ENCODE measurements around the gene LINC00237.

LINC00237 gene

GRCh38 chr20:21106171-21107017, at the start of gene LINC00237:
Gene LINC00237, minus strand, starts transcription at chr20:21106358.
- peak in 2 of 3 experiments; percentile 27 to 29 for DNase-seq

GRCh38 chr20:21155268-21155667, 49.1 kb upstream of the LINC00237 start:
- DNase-seq = no peak

GRCh38 chr20:21154692-21155091, 48.5 kb upstream of the LINC00237 start:
- DNase-seq = no peak

- no peak for DNase-seq
These were observed 45.6 kb upstream of the LINC00237 start for GRCh38 chr20:21151791-21152190.

GRCh38 chr20:21149344-21149743, 43.2 kb upstream of the LINC00237 start:
- no peak for DNase-seq

GRCh38 chr20:21147593-21147992, 41.4 kb upstream of the LINC00237 start:
- DNase-seq = no peak

GRCh38 chr20:21146215-21146614, 40.1 kb upstream of the LINC00237 start:
- no peak for DNase-seq

GRCh38 chr20:21145424-21145823, 39.3 kb upstream of the LINC00237 start:
- no peak for DNase-seq

- DNase-seq = no peak
These were observed 37.2 kb upstream of the LINC00237 start for GRCh38 chr20:21143194-21143890.

- no peak for DNase-seq
These were observed 35.7 kb upstream of the LINC00237 start for GRCh38 chr20:21141825-21142224.

- no peak for DNase-seq
These were observed 33.9 kb upstream of the LINC00237 start for GRCh38 chr20:21139881-21140566.

GRCh38 chr20:21137078-21137477, 30.9 kb upstream of the LINC00237 start:
- DNase-seq = peak in 2 of 3 experiments; percentile 71 to 89

GRCh38 chr20:21136015-21136732, 30.0 kb upstream of the LINC00237 start:
- no peak for DNase-seq

- DNase-seq = peak in 1 of 3 experiments; percentile 52
These were observed 28.8 kb upstream of the LINC00237 start for GRCh38 chr20:21134883-21135493.

GRCh38 chr20:21133917-21134622, 27.9 kb upstream of the LINC00237 start:
- DNase-seq = no peak

GRCh38 chr20:21133404-21133803, 27.2 kb upstream of the LINC00237 start:
- no peak for DNase-seq

- DNase-seq = no peak
These were observed 23.7 kb upstream of the LINC00237 start for GRCh38 chr20:21129861-21130260.

- no peak for DNase-seq
These were observed 21.2 kb upstream of the LINC00237 start for GRCh38 chr20:21127201-21127981.

- DNase-seq = no peak
These were observed 20.4 kb upstream of the LINC00237 start for GRCh38 chr20:21126581-21126870.

- peak; percentile 81 to 97 (median 94) for DNase-seq
These were observed 19.9 kb upstream of the LINC00237 start, which contains the start of gene KIZ for GRCh38 chr20:21125849-21126580. Gene KIZ, plus strand, starts transcription at chr20:21126082. Its CDS starts 34 bp downstream, at chr20:21126116.

Data from NCI-H1417 (cell line).